GM19099 (cell line): ENCODE results near the gene UMAD1.

Experiments
- POLR2A ChIP-seq: IDR thresholded peaks from 3 replicates; pipeline ENCODE4 v1.6.1; 2011; ENCODE audit warnings: low read depth; ENCODE audit not compliant: insufficient read length; ENCODE audit errors: extremely low read depth

Gene UMAD1

GRCh38 chr7:7732621-7733281, 92.2 kb downstream of the UMAD1 start:
- TF ChIP-seq POLR2A, result no peak

GRCh38 chr7:7736671-7737070, 96.1 kb downstream of the UMAD1 start:
- TF ChIP-seq POLR2A, result no peak

- TF ChIP-seq POLR2A, result no peak
Observed at GRCh38 chr7:7737674-7738073, 97.1 kb downstream of the UMAD1 start.

- no peak for TF ChIP-seq POLR2A
Observed at GRCh38 chr7:7738177-7738576, 97.6 kb downstream of the UMAD1 start.

- TF ChIP-seq POLR2A, result no peak
Observed at GRCh38 chr7:7738622-7739021, 98.1 kb downstream of the UMAD1 start.

GRCh38 chr7:7739204-7740036, 98.9 kb downstream of the UMAD1 start:
- TF ChIP-seq POLR2A, result no peak

GRCh38 chr7:7740037-7740355, 99.4 kb downstream of the UMAD1 start:
- TF ChIP-seq POLR2A, result no peak

- no peak for TF ChIP-seq POLR2A
Observed at GRCh38 chr7:7742223-7742622, 101.7 kb downstream of the UMAD1 start.

GRCh38 chr7:7745258-7745657, 104.7 kb downstream of the UMAD1 start:
- TF ChIP-seq POLR2A, result no peak

- TF ChIP-seq POLR2A, result no peak
Observed at GRCh38 chr7:7745966-7746365, 105.4 kb downstream of the UMAD1 start.

GRCh38 chr7:7746458-7746857, 105.9 kb downstream of the UMAD1 start:
- TF ChIP-seq POLR2A, result no peak

- no peak for TF ChIP-seq POLR2A
Observed at GRCh38 chr7:7750571-7751242, 110.2 kb downstream of the UMAD1 start.

- TF ChIP-seq POLR2A, result no peak
Observed at GRCh38 chr7:7751243-7752092, 110.9 kb downstream of the UMAD1 start.

GRCh38 chr7:7756577-7756976, 116.0 kb downstream of the UMAD1 start:
- no peak for TF ChIP-seq POLR2A

GRCh38 chr7:7757576-7757975, 117.0 kb downstream of the UMAD1 start:
- no peak for TF ChIP-seq POLR2A

GRCh38 chr7:7761340-7761973, 120.9 kb downstream of the UMAD1 start:
- no peak for TF ChIP-seq POLR2A
